ENCODE data around the gene TPM2.

DNA sequence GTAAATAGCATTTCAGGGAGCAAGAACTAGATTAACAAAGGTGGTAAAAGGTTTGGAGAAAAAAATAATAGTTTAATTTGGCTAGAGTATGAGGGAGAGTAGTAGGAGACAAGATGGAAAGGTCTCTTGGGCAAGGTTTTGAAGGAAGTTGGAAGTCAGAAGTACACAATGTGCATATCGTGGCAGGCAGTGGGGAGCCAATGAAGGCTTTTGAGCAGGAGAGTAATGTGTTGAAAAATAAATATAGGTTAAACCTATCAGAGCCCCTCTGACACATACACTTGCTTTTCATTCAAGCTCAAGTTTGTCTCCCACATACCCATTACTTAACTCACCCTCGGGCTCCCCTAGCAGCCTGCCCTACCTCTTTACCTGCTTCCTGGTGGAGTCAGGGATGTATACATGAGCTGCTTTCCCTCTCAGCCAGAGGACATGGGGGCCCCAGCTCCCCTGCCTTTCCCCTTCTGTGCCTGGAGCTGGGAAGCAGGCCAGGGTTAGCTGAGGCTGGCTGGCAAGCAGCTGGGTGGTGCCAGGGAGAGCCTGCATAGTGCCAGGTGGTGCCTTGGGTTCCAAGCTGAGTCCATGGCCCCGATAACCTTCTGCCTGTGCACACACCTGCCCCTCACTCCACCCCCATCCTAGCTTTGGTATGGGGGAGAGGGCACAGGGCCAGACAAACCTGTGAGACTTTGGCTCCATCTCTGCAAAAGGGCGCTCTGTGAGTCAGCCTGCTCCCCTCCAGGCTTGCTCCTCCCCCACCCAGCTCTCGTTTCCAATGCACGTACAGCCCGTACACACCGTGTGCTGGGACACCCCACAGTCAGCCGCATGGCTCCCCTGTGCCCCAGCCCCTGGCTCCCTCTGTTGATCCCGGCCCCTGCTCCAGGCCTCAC lies 16.3 kb downstream of the TPM2 start, which contains the start of gene CA9:
- TF ChIP-seq, protein P1, sequence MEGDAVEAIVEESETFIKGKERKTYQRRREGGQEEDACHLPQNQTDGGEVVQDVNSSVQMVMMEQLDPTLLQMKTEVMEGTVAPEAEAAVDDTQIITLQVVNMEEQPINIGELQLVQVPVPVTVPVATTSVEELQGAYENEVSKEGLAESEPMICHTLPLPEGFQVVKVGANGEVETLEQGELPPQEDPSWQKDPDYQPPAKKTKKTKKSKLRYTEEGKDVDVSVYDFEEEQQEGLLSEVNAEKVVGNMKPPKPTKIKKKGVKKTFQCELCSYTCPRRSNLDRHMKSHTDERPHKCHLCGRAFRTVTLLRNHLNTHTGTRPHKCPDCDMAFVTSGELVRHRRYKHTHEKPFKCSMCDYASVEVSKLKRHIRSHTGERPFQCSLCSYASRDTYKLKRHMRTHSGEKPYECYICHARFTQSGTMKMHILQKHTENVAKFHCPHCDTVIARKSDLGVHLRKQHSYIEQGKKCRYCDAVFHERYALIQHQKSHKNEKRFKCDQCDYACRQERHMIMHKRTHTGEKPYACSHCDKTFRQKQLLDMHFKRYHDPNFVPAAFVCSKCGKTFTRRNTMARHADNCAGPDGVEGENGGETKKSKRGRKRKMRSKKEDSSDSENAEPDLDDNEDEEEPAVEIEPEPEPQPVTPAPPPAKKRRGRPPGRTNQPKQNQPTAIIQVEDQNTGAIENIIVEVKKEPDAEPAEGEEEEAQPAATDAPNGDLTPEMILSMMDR (IDR thresholded peaks at IDR 0.05), result no peak
- TF ChIP-seq EZH2 (IDR thresholded peaks at IDR 0.05; ENCODE audit: borderline replicate concordance, insufficient read depth, low read depth, low read length, poor library complexity, severe bottlenecking), result no peak
